ENCODE results near the gene MAPT.

MAPT gene

DNA sequence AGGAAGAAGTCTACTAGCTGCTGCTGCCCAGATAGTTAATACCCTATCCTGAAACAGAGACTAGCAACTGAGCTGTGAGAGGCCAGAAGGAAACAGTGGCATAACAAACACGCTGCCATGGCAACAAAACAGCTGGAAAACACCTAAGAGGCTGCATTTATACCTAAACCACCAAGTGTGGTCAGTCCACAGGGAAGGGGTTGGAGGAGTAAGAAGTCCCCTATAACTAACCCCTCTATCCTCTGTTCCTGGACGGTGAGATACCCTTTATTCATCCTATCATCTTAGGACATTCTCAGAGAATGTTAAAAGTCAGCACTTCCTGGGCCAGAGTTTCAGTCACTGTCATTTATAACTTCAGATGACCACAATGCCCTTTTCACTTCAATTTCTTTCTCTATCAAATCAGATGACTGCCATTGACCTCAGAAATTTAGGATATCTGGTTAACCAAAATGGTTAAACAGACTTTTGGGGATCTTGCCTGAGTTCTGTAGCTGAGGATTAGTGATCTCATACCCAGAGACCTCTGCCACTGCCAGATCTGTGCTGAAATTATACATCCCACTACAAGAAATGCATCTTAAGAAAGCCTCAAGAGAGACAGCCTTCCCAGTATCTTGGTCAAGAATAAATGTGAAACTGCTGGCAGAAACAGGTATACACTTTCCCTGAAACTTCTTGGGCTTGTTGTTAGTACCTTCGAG, 140.9 kb downstream of the MAPT start:
- no peak for DNase-seq

DNA sequence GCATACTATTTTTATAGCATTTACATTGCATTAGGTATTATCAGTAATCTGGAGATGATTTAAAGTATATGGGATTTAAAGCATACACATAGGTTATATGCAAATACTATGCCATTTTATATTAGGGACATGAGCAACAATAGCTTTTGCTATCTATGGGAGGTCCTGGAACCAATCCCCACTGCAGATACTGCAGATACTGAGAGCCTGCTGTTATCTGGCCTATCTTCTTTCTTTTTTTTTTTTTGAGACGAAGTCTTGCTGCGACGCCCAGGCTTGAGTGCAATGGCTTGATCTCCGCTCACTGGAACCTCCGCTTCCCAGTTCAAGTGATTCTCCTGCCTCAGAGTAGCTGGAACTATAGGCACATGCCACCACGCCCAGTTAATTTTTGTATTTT, 142.1 kb downstream of the MAPT start:
- DNase-seq: no peak

DNA sequence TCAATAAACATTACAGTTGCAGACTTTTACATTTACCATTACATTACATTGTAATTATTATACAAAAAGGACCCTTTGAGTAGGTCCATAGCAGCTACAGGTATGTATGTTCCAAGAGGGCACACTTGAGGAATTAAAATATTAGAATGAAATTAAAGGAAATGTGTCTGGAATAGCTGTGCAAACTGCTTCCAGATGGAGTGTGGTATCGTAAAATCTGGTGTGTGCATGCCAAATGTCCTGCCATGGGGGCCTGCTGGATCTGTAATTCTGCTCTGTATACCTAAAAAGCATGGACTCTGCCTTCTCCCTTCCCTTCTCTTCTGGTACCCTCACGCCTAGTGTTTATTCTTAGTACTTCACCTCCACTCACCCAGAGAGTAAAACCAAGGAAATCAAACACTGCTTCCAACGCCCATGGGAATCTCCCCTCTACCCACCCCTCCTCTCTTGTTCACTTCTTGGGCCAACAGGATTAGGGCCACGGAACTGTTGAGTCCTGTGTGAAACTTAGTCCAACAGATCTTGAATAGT, 143.4 kb downstream of the MAPT start:
- no peak for DNase-seq

GRCh38 chr17:46038414-46038813, 144.1 kb downstream of the MAPT start:
- no peak for DNase-seq

- no peak for DNase-seq
These were observed 144.6 kb downstream of the MAPT start for GRCh38 chr17:46038937-46039336.

- DNase-seq: no peak
These were observed 145.3 kb downstream of the MAPT start for GRCh38 chr17:46039592-46040186.

DNA sequence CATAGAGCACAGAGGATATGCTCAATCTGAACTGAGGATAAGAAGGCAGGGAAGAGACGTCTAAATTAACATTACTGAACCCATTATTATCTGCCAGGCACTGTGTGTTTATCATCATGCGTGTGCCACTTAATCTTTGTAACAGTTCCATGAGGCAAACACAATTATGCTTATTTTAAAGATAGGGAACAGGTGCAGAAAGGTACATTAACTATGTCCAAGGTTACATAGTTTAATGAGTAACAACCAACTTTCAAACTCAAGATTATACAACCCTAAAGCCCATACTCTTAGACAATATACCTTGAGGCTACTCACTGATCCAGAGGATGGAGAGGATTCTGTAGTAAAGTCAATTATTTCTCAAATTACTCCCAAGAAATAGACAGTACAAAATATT, 147.9 kb downstream of the MAPT start:
- DNase-seq: no peak

- no peak for DNase-seq
These were observed 148.6 kb downstream of the MAPT start for GRCh38 chr17:46042925-46043324.

DNA sequence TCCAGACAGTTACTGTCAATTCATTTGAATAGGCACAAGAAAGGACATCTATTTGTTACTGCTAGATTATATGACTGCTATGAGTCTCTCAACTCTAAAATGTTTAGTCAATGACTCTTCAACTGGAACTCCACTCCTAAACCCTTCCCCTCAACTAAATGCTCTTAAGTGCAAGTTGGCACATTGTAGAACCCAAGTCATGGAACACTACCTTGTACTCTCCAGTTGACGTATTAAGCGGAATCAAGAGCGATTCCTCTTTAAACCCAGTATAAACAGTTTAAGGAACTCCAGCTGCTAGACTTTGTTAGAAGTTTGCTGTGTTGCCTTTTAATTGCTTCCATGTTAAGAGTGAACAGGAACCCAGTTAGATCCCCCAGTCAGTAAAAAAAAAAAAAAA, 149.3 kb downstream of the MAPT start:
- DNase-seq: no peak

GRCh38 chr17:46044286-46044928, 150.1 kb downstream of the MAPT start:
- DNase-seq: peak; percentile 46 to 65

GRCh38 chr17:46044989-46045388, 150.6 kb downstream of the MAPT start:
- no peak for DNase-seq

- no peak for DNase-seq
These were observed 151.3 kb downstream of the MAPT start for GRCh38 chr17:46045639-46046038.

DNA sequence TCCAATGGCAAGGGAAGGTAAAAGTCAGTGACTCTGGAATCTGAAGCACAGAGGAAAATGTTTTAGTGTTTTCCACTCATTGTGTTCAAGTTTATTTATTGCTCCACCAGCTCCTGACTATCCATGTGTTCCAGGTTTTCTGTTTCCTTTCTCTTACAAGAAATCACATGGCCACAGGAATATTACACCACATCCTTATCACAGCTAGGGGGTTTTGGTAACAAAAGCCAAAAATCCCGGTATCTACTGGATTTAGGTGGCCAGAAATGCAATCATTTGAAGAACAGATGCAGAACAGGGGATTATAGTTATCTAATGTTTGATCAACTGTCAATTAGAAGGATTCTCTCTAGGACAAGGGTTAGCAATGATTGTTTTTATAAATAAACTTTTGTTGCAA, 152.6 kb downstream of the MAPT start:
- DNase-seq: no peak

- no peak for DNase-seq
These were observed 153.0 kb downstream of the MAPT start for GRCh38 chr17:46047398-46047797.

DNA sequence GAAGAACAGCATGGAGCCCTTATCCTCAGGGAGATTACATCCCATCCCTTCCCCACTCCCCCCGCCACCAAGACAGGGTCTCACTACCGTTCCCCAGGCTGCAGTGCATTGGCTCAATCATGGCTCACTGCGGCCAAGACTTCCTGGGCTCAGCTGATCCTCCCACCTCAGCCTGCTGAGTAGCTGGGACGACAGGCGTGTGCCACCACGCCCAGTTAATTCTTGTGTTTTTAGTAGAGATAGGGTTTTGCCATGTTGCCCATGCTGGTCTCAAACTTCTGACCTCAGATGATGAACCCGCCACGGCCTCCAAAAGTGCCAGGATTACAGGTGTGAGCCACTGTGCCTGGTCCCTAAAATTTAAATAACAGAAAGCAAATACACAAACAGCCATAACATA, 153.5 kb downstream of the MAPT start:
- no peak for DNase-seq

DNA sequence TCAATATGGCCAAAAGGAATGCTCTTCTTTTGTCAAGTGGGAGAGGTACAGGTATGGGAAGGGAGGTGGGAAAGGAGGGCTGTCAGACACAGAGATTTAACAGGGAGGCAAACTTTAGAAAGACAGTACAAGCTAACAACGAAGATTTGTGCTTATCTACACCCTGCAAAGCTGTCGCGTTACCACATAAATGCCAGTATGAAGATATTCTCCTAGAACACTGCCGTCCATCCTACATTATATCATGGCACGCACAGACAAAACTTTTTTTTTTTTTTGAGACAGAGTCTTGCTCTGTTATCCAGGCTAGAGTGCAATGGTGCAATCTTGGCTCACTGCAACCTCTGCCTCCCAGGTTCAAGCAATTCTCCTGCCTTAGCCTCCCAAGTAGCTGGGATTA, 155.3 kb downstream of the MAPT start:
- DNase-seq: no peak

GRCh38 chr17:46053911-46054534, 159.7 kb downstream of the MAPT start:
- DNase-seq: no peak

GRCh38 chr17:46056800-46057304, 162.5 kb downstream of the MAPT start:
- no peak for DNase-seq

DNA sequence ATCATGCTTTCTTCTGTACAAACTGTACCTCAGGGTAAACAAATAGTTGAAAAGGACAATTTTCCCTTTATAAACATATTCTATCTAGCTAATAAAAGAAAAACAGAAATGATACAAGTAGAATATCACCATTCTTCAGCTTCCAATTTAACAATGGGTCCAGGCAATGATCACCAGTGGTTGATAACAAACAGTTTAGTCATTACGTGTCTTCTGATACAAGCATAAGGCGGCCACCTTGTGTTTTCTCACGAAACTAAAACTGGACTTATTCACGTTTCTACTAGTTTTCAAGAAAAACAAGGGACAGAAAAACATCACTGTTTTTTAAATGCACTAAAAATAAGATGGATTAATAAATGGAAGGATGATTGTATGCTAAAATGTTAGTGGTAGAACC, 163.0 kb downstream of the MAPT start:
- DNase-seq: no peak

GRCh38 chr17:46059486-46059885, 165.1 kb downstream of the MAPT start:
- no peak for DNase-seq

DNA sequence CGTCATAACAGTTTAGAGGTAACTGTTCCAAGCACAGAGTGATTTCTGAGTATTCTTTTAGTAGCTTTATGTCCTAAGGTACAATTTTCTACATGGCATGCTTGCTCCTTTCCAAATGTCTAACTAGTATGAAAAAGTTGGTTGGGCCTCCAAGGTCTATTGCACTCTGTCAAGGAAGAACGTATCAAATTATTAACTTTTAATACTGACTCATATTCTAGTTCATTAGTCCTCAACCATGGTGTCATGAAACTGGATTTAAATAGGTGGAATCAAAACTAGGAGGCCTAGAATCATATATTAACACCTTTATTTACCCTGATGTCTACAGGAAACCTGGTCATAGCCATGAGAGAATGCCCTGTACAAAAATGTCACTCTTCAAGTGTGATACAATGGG, 166.1 kb downstream of the MAPT start:
- DNase-seq: no peak

DNA sequence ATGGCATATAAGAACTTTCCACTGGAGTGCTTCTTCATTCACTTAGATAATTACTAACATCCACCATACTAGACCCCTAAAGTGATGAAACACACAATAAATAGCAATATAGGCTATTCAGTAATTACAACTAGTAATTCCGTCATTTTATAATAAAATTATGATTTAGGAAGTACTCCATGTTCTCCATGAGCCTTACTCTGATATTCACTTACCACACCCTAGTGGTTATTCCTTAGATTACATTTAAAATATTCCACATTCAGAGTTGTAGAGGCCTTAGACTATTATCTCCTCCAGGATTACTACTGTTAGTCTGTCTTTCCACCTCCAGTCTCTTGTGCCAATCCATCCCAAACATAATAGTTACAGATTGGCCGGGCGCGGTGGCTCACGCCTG, 167.1 kb downstream of the MAPT start:
- DNase-seq: no peak

DNA sequence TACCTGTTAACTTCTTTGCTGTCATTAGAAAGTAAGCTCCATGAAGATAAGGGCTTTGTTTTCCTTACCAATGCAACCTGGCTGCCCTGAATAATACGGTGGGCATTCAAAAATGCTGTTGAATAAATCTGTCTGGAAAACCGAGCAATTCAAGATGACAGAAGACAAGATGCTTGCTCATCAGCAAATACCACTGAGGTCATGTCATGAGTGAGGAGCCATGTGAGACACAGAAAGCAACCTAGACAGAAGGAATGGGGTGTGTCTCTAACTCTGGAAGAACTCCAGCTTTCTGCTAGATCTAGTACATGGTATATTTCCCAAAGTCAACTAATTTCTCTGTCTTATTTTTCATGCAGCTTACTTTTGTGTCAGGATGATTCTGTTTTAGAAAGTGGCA, 168.9 kb downstream of the MAPT start:
- DNase-seq: no peak

GRCh38 chr17:46064460-46064859, 170.1 kb downstream of the MAPT start:
- DNase-seq: no peak

Data from stimulated activated CD4-positive, alpha-beta T cell treated with anti-CD3 and anti-CD28 coated beads, Interleukin-2, amount 100 ng/mL, for 24 hours (primary cell).